ENCODE results near the gene MKNK2. TPM values are rescaled to one million over a fixed set of nuclear protein-coding genes. Genes with fewer than 3 reads are reported as not detected.

MKNK2 gene
- total and polyA plus RNA-seq, 10 donors, result 88.2 to 389 (median 220) TPM

- H3K9me3 ChIP-seq, result no peaks in the 10 kb centered on the region
- DNase-seq, result peak; percentile 85
These were observed 995 bp upstream of the MKNK2 start for GRCh38 chr19:2051773-2052704.

GRCh38 chr19:2050349-2050990 lies 574 bp downstream of the MKNK2 start:
- Histone ChIP-seq H3K27me3 (replicated peaks in 1 of 7) (no peaks in the 10 kb centered on the region), H3K4me3 (peak overlapping the region; percentile 77 to 99 (median 94)), H3K36me3 (peaks cover 0 to 42% (median 24%) of the 10 kb centered on the region in 6 donors), H3K9me3 (no peaks in the 10 kb centered on the region), H3K4me1 (peaks cover 73 to 90% (median 86%) of the 10 kb centered on the region in 6 donors), H3K27ac (peak overlapping the region; percentile 55 to 100 (median 98))
- intact Hi-C loops (cut with DNase I; ENCODE audit: low total_unique reads), result no loop called here
- TF ChIP-seq CTCF (IDR thresholded peaks at IDR 0.05 in 8 of 11, conservative IDR thresholded peaks at IDR 0.05 in 3 of 11) (no peak), POLR2AphosphoS5 (IDR thresholded peaks at IDR 0.05) (no peak), POLR2A (IDR thresholded peaks at IDR 0.05) (no peak)
- DNase-seq, result no peak
- 0 to 3% (median 1%) methylated on average over 13 to 49 of the region's 49 CpGs for WGBS, 5 donors

More at GRCh38 chr19:2051773-2052704, 995 bp upstream of the MKNK2 start:
- intact Hi-C loops (cut with DNase I; ENCODE audit: low total_unique reads), result no loop called here
- no peak for TF ChIP-seq CTCF (IDR thresholded peaks at IDR 0.05 in 8 of 11, conservative IDR thresholded peaks at IDR 0.05 in 3 of 11)
- no peak for TF ChIP-seq POLR2AphosphoS5 (IDR thresholded peaks at IDR 0.05)
- no peak for TF ChIP-seq POLR2A (IDR thresholded peaks at IDR 0.05)
- H3K4me1 ChIP-seq, result peaks cover 69 to 90% (median 84%) of the 10 kb centered on the region in 6 donors
- no peaks in the 10 kb centered on the region for H3K27me3 ChIP-seq (replicated peaks in 1 of 7)
- 28 to 38% (median 32%) methylated on average over 16 to 18 of the region's 18 CpGs for WGBS, 5 donors
- H3K27ac ChIP-seq, result peak overlapping the region; percentile 93 to 100 (median 98)
- peak overlapping the region in 5 of 8 donors; percentile 77 to 99 (median 96) for H3K4me3 ChIP-seq
- H3K36me3 ChIP-seq, result peaks cover 0 to 26% (median 8%) of the 10 kb centered on the region in 6 donors

GRCh38 chr19:2049741-2050348 lies 1.2 kb downstream of the MKNK2 start:
- intact Hi-C loops (cut with DNase I; ENCODE audit: low total_unique reads), result no loop called here
- Histone ChIP-seq H3K4me3 (peak overlapping the region; percentile 77 to 99 (median 94)), H3K4me1 (peaks cover 73 to 90% (median 86%) of the 10 kb centered on the region in 6 donors), H3K9me3 (no peaks in the 10 kb centered on the region), H3K27me3 (replicated peaks in 1 of 7) (no peaks in the 10 kb centered on the region), H3K27ac (peak overlapping the region; percentile 55 to 100 (median 98)), H3K36me3 (peaks cover 0 to 48% (median 30%) of the 10 kb centered on the region in 6 donors)
- DNase-seq, result peak; percentile 96
- 0 to 1% (median 1%) methylated on average over 14 to 16 of the region's 16 CpGs for whole genome bisulfite sequencing, 5 donors
- TF ChIP-seq POLR2A (IDR thresholded peaks at IDR 0.05), result peak in 1 of 3 donors; percentile 89
- peak in 2 of 11 experiments; percentile 3 to 25 for TF ChIP-seq CTCF (IDR thresholded peaks at IDR 0.05 in 8 of 11, conservative IDR thresholded peaks at IDR 0.05 in 3 of 11)
- peak; percentile 92 to 94 (median 94) for TF ChIP-seq POLR2AphosphoS5 (IDR thresholded peaks at IDR 0.05)
